Astrocyte (in vitro differentiated cells and primary cell): ENCODE results near the gene HS3ST3A1.

Experiments
- CTCF ChIP-seq: IDR thresholded peaks from 2 replicates; pipeline ENCODE4 v1.5.1; 2011; ENCODE audit warnings: low read depth, mild to moderate bottlenecking, inconsistent platforms, low read length, moderate library complexity; ENCODE audit not compliant: insufficient read depth
- EZH2 ChIP-seq: IDR thresholded peaks from 2 replicates; pipeline ENCODE4 v1.6.1; 2012; ENCODE audit warnings: mild to moderate bottlenecking, low read length, inconsistent platforms; ENCODE audit not compliant: insufficient read depth

- no peak for TF ChIP-seq CTCF
- TF ChIP-seq EZH2 = no peak
Measured at GRCh38 chr17:13568582-13569397, 32.9 kb downstream of the HS3ST3A1 start.
